Activated CD8-positive, alpha-beta memory T cell treated with anti-CD3 and anti-CD28 coated beads, Interleukin-2, amount 10 ng/mL, durations not matched to agents 7 days and 5 days (primary cell): ENCODE data around the gene RAVER2. TPM values are rescaled to one million over a fixed set of nuclear protein-coding genes. Genes with fewer than 3 reads are reported as not detected.
A peak's percentile ranks its signal among the peaks of the same experiment; 100 is the strongest.

Source experiments
- ATAC-seq: fragments of 150-1000 bp; cut with Tn5 transposase; one replicate; pipeline ENCODE4 v1.10.0; 2021; ENCODE audit warnings: moderate library complexity
- CTCF ChIA-PET: fragments of 350-600 bp; sonication (Branson Sonifier 250); formaldehyde crosslinking; loops from one replicate; lab custom pipeline; 2021; ENCODE audit warnings: antibody characterized with exemption; lab: Charles Lee
- DNase-seq: peaks from one replicate; pipeline ENCODE4 v3.0.0-alpha.2; 2020
- H3K27ac Mint-ChIP-seq: one replicate; pipeline ENCODE4 v1.8.0; 2021; ENCODE audit warnings: mild to moderate bottlenecking, mixed read lengths
- H3K27me3 Mint-ChIP-seq: one replicate; pipeline ENCODE4 v1.8.0; 2021; ENCODE audit warnings: mixed read lengths
- H3K36me3 Mint-ChIP-seq: one replicate; pipeline ENCODE4 v1.8.0; 2021; ENCODE audit warnings: mild to moderate bottlenecking, mixed read lengths
- H3K4me1 Mint-ChIP-seq: one replicate; pipeline ENCODE4 v1.8.0; 2021; ENCODE audit warnings: mixed read lengths
- H3K4me3 Mint-ChIP-seq: one replicate; pipeline ENCODE4 v1.8.0; 2021; ENCODE audit warnings: mild to moderate bottlenecking, moderate library complexity, mixed read lengths
- H3K9me3 Mint-ChIP-seq: one replicate; pipeline ENCODE4 v1.8.0; 2022; ENCODE audit warnings: low read depth, mixed read lengths
- total RNA-seq, 2 experiments: library from RNA; stranded (reverse); gene quantifications; one replicate each; pipeline ENCODE4 v1.2.3, GENCODE V29; 2021

Gene RAVER2
- total RNA-seq, 2 experiments from 2014 or later: 5.7 to 8.8 TPM

DNA sequence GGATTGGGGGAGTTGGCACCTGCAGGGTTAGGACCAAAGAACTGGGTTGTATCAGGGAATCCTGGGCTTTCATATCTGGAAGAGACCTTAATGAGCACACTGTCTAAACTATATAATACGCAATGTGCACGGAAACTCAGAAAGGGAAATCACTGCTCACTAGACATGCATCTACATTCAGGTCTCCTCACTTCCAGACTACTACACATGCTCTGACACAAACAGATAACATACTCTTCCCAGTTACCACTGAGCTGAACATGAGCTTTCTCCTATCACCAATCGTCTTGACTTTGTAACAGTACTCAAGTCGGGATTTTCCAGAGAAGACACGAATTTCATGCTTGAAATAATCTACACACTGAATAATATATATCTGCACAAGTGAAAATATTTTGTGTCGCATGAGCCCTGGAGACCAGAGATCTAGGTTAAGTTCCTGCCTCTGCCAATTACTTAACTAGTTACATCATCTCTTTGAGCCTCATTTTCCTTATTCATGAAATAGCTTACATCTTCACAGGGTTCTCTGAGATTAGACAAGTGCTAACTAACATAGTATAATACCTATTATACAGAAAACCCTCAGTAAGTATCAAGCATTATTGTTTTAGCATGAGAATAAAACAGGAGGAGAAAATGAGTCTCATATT, 120.4 kb downstream of the RAVER2 start:
- no peak for DNase-seq
- CTCF ChIA-PET: no interaction called here
- H3K4me3 Mint-ChIP-seq: no peak overlapping the region
- peak overlapping the region; percentile 82 for H3K27ac Mint-ChIP-seq
- no peaks in the 10 kb centered on the region for H3K9me3 Mint-ChIP-seq
- peaks cover 46% of the 10 kb centered on the region for H3K36me3 Mint-ChIP-seq
- H3K27me3 Mint-ChIP-seq: no peaks in the 10 kb centered on the region
- H3K4me1 Mint-ChIP-seq: peaks cover 23% of the 10 kb centered on the region
- ATAC-seq: no peak

DNA sequence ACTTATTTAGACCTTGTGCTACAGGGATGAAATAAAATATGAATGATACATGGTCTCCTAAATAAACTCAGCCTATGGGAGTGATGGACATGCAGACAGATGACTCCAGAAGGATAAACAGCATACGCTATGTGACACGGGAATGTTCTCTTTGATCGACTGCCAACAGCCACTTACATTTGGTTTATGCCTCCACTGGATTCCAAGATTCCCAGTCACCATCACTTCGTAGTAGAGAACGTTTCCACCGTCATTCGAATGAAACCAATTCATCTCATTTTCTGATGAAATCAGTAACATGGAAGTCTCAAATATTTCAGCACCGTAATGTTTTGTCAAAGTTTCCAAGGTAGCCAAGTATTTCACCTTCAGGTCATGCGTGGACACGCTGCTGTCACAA, 121.8 kb downstream of the RAVER2 start:
- DNase-seq: no peak
- H3K36me3 Mint-ChIP-seq: peaks cover 43% of the 10 kb centered on the region
- H3K27ac Mint-ChIP-seq: no peak overlapping the region
- no peaks in the 10 kb centered on the region for H3K9me3 Mint-ChIP-seq
- no peaks in the 10 kb centered on the region for H3K27me3 Mint-ChIP-seq
- H3K4me3 Mint-ChIP-seq: no peak overlapping the region
- H3K4me1 Mint-ChIP-seq: peaks cover 21% of the 10 kb centered on the region
- no peak for ATAC-seq
- CTCF ChIA-PET: interaction anchor here (1.3 kb wide), 1 partner anchor 95 kb away, joined by 3 read pairs; no protein-coding TSS in a partner anchor

DNA sequence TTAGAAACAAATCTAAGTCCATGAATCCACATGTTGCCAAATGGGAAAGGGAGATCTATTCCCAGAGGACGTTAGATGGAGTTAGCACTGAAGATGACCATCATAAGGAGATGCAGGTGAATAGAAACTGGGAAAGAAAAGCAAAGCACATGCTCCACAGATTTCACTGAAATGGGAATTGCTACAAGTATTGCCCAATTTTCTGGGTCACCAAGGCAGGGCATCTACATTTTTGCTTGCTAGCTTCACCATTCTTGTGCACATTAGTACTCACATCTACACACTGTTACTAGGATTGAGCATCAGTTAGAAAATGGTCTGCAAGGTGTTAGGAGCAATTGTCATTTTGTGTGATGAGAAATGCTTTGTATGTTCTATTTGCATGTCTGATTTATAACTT, 122.4 kb downstream of the RAVER2 start:
- no peak for ATAC-seq

DNA sequence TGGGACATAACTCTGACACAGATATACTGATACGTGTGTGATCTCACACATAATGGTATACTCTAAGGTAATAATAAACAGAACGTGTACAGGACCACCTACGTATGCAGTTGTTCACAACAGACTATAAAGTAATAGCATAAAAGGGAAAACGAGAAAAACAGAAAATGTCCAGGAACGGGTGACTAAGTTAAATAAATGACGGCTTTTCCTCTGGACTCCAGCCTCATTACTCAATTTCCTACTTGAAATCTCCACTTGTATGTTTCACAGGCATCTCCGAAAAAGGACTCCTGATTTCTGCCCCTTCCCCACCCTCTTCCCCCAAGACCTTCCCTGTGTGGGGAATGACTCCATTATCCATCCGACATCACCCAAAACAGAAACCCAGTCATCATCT, 126.4 kb downstream of the RAVER2 start:
- Mint-ChIP-seq H3K4me3 (no peak overlapping the region), H3K9me3 (no peaks in the 10 kb centered on the region), H3K27ac (no peak overlapping the region), H3K27me3 (no peaks in the 10 kb centered on the region), H3K36me3 (peaks cover 51% of the 10 kb centered on the region), H3K4me1 (peaks cover 7% of the 10 kb centered on the region)
- CTCF ChIA-PET: no interaction called here
- DNase-seq (no peak), ATAC-seq (no peak)

More for the DNA sequence above, 122.4 kb downstream of the RAVER2 start:
- Mint-ChIP-seq H3K27ac (no peak overlapping the region), H3K4me1 (peaks cover 21% of the 10 kb centered on the region), H3K9me3 (no peaks in the 10 kb centered on the region), H3K4me3 (no peak overlapping the region), H3K36me3 (peaks cover 49% of the 10 kb centered on the region), H3K27me3 (no peaks in the 10 kb centered on the region)
- DNase-seq: no peak
- CTCF ChIA-PET: interaction anchor here (1.3 kb wide), 1 partner anchor 94 kb away, joined by 3 read pairs; no protein-coding TSS in a partner anchor

DNA sequence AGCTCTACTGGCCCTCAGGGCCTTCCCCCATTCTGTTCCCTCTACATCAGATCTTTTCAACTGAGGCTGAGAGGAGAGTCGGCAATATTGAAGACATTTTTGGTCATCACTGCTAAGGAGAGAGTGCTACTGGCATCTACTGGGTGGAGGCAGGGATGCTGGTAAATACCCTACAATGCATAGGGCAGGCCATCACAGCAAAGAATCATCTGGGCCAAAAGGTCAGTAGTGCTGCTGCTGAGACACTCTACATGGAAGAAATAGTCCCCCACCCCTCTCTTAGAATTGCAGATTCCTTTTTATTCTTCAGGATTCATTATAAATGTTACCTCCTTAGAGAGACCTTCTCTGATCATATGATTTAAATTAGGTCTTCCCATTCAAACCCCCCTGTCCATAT, 127.2 kb downstream of the RAVER2 start:
- H3K36me3 Mint-ChIP-seq: peaks cover 49% of the 10 kb centered on the region
- H3K4me1 Mint-ChIP-seq: peaks cover 13% of the 10 kb centered on the region
- H3K27ac Mint-ChIP-seq: no peak overlapping the region
- no peak for DNase-seq
- H3K4me3 Mint-ChIP-seq: no peak overlapping the region
- CTCF ChIA-PET: no interaction called here
- ATAC-seq: no peak
- H3K27me3 Mint-ChIP-seq: no peaks in the 10 kb centered on the region
- no peaks in the 10 kb centered on the region for H3K9me3 Mint-ChIP-seq

DNA sequence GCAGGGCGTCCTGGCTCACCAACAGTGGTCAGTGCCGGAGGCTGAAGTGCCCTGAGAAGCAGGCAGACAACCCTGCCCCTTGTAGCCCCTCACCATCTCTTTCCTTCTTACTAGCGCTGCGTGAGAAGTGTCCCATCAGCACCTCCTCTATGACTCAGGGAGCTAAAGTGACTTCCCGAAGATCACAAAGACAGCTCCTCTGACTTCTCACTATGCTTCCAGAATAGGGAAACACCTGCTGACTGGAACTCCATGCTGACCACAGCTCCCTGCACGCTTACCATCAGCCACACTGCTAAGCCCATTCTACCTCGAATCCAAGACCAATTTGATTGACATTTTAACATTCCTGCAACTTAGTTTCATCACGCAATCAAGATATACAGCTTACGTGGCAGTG, 128.7 kb downstream of the RAVER2 start:
- Mint-ChIP-seq H3K4me3 (no peak overlapping the region), H3K36me3 (peaks cover 53% of the 10 kb centered on the region), H3K9me3 (no peaks in the 10 kb centered on the region), H3K27me3 (no peaks in the 10 kb centered on the region), H3K27ac (no peak overlapping the region), H3K4me1 (peaks cover 24% of the 10 kb centered on the region)
- ATAC-seq (no peak), DNase-seq (no peak)
- CTCF ChIA-PET: interaction anchor here (0.6 to 0.9 kb wide), 2 partner anchors 9 to 144 kb away, joined by 3 read pairs; no protein-coding TSS in a partner anchor

DNA sequence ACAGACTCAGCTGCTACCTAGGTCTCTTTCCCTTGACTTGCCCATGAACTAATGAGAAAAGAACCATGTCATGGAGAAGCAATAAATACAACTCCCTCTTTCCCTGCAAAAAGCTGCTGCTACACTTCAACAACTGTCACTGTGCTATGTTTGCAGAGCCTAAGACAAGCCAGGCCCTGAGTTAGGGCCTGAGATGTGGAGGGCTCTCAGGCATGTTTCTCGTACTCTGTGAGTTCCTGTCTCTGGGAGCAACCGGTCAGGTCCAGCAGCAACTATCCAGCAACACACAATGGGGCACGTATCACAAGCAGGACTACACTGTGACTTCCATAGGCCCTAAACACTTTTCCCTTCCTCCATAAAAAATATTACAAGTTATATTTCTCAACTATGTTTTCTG, 129.8 kb downstream of the RAVER2 start:
- CTCF ChIA-PET: no interaction called here
- ATAC-seq: no peak
- Mint-ChIP-seq H3K27me3 (no peaks in the 10 kb centered on the region), H3K4me1 (peaks cover 24% of the 10 kb centered on the region), H3K27ac (no peak overlapping the region), H3K9me3 (no peaks in the 10 kb centered on the region), H3K36me3 (peaks cover 52% of the 10 kb centered on the region), H3K4me3 (no peak overlapping the region)
- no peak for DNase-seq

DNA sequence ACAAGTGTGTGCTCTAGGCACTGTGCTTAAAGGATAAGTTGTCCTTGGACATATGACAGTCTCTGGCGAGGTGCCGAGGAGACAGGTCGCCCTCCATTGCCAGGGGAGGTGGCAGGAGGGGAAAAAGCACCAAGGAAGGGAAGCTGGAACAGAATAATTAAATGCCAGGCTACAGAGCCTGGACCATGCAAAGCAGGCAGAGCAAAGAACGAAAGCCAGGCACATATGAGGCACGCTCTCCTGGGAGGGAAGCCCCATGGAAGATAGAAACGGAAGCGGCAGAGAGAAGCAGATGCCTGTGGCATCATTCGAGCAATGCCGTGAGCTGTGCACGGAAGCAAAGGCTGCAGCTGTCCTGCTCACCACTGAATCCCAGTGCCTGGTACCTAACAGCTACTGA, 130.2 kb downstream of the RAVER2 start:
- H3K27ac Mint-ChIP-seq: no peak overlapping the region
- H3K4me3 Mint-ChIP-seq: no peak overlapping the region
- CTCF ChIA-PET: no interaction called here
- no peaks in the 10 kb centered on the region for H3K27me3 Mint-ChIP-seq
- peaks cover 52% of the 10 kb centered on the region for H3K36me3 Mint-ChIP-seq
- DNase-seq (no peak), ATAC-seq (no peak)
- H3K4me1 Mint-ChIP-seq: peaks cover 24% of the 10 kb centered on the region
- no peaks in the 10 kb centered on the region for H3K9me3 Mint-ChIP-seq

DNA sequence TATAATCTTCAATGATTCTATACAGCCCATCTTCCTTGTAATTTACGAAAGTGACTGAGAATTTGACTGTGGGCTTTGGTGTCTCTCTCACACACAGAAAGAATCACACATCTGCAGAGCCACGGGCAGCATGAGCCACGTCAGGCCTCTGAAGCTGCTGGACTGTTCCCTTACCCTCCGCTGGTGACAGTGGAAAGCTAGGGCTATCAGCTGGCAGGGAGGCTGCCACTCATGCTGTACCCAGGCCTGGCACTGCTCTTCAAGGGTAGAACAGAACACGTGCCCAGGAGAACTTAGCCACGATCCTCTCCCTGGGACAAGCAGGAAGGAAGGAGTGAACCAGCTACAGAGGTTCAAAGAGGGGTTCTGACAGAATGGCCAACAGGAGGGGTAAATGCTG, 130.7 kb downstream of the RAVER2 start:
- no peak for DNase-seq
- no peak overlapping the region for H3K27ac Mint-ChIP-seq
- H3K4me1 Mint-ChIP-seq: peaks cover 24% of the 10 kb centered on the region
- CTCF ChIA-PET: interaction anchor here (0.6 kb wide), 1 partner anchor 188 kb away, joined by 4 read pairs; no protein-coding TSS in a partner anchor
- no peaks in the 10 kb centered on the region for H3K9me3 Mint-ChIP-seq
- no peak overlapping the region for H3K4me3 Mint-ChIP-seq
- H3K27me3 Mint-ChIP-seq: no peaks in the 10 kb centered on the region
- no peak for ATAC-seq
- peaks cover 50% of the 10 kb centered on the region for H3K36me3 Mint-ChIP-seq

DNA sequence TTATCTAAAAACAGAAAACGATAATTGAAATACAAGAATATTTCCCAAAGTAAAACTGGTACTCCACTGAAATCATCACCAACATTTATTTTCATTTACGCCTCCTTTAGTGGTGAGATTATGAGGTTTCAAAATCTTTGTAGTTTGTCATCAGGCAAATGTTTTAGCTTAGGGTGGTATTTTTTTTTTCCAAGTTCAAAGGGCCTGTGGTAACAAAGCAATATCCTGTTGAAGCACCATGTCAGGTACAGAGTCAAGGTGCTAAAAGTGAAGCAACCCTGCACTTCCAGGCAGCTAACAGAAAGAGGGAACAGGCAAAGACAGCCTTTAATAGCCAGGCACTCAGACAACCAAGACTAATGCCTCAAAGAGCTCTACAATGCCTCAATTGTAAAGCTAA, 132.3 kb downstream of the RAVER2 start:
- no peak for DNase-seq
- Mint-ChIP-seq H3K4me3 (no peak overlapping the region), H3K27ac (peak overlapping the region; percentile 65), H3K36me3 (peaks cover 47% of the 10 kb centered on the region), H3K9me3 (no peaks in the 10 kb centered on the region), H3K4me1 (peaks cover 33% of the 10 kb centered on the region), H3K27me3 (no peaks in the 10 kb centered on the region)
- CTCF ChIA-PET: interaction anchor here (1.4 kb wide), 2 partner anchors 16 to 70 kb away, joined by 3 to 6 read pairs; no protein-coding TSS in a partner anchor
- ATAC-seq: peak; percentile 65

DNA sequence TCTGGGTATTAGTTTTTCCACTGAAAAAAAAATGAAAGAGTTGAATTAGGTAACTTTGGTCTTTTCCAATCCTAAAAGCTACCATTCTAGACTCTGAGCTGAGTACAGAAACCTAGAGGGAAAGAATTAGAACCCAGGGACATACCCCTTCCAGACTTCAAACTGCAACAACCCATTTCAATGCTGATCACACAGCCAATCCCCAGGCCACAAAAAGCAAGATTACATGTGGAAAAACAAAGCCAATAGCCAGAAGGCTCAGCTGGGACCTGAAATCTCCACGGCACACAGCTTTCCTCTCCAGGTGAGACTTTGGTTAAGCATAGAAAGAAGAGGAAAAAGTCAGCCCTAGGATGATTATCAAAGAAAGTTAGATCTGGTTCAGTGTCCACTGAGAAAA, 132.7 kb downstream of the RAVER2 start:
- Mint-ChIP-seq H3K27ac (peak overlapping the region; percentile 41), H3K9me3 (no peaks in the 10 kb centered on the region), H3K36me3 (peaks cover 45% of the 10 kb centered on the region), H3K27me3 (no peaks in the 10 kb centered on the region), H3K4me1 (peaks cover 36% of the 10 kb centered on the region), H3K4me3 (no peak overlapping the region)
- CTCF ChIA-PET: interaction anchor here (1.4 kb wide), 2 partner anchors 16 to 70 kb away, joined by 3 to 6 read pairs; no protein-coding TSS in a partner anchor
- ATAC-seq: no peak
- no peak for DNase-seq

DNA sequence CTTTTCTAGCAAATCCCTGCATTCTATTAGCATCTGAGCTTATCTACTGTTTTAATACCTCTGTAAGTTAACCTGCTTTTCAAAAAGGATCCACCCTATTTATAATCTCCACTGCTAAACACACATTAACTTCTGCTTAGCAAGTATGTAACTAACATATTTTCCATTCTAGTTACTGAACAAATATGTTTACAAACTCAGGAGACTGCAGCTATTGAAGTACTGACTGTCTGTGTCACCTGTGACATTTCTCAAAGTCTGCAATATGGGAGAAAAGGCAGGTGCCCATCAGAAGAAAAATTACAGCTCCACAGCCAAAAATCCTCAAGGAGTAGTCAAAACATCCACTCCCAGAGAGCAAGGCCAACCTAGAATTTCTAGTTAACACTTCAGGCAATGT, 133.2 kb downstream of the RAVER2 start:
- no peak overlapping the region for H3K27ac Mint-ChIP-seq
- ATAC-seq (no peak), DNase-seq (no peak)
- H3K4me3 Mint-ChIP-seq: no peak overlapping the region
- no peaks in the 10 kb centered on the region for H3K9me3 Mint-ChIP-seq
- peaks cover 48% of the 10 kb centered on the region for H3K36me3 Mint-ChIP-seq
- H3K4me1 Mint-ChIP-seq: peaks cover 39% of the 10 kb centered on the region
- CTCF ChIA-PET: interaction anchor here (1.4 kb wide), 1 partner anchor 15 kb away, joined by 6 read pairs; no protein-coding TSS in a partner anchor
- no peaks in the 10 kb centered on the region for H3K27me3 Mint-ChIP-seq

DNA sequence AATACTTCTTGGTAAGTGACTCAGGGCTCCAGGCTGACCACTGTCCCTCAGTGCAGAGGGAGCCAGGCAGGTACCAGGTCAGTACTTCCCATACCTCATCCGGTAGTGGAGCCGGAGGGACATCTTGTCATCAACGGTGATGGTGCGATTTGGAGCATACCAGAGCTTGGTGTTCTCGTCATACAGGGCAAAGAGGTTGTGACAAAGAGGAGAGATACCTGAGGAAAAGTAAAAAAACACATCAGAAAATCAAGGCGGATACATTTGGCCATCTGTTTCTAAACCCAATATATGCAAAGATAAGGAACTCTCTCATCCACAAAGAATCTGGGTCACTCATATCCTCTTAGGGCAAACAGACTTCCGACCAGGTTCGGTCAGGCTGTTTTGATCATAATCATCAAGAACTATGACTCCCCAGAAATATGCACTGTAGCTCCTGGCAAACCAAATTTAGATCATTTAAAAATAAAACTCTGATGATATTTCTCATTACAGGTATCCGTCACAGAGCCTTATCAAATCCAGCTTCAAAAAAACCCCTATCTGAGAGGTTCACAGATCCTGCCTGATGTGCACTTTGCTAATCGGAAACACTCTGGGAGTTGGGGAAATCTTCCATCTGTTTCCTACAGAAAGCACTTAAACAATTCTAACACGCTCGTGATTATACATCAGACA, 134.2 kb downstream of the RAVER2 start:
- peaks cover 39% of the 10 kb centered on the region for H3K4me1 Mint-ChIP-seq
- no peaks in the 10 kb centered on the region for H3K27me3 Mint-ChIP-seq
- H3K36me3 Mint-ChIP-seq: peaks cover 47% of the 10 kb centered on the region
- ATAC-seq (no peak), DNase-seq (no peak)
- CTCF ChIA-PET: no interaction called here
- H3K27ac Mint-ChIP-seq: no peak overlapping the region
- no peaks in the 10 kb centered on the region for H3K9me3 Mint-ChIP-seq
- no peak overlapping the region for H3K4me3 Mint-ChIP-seq

DNA sequence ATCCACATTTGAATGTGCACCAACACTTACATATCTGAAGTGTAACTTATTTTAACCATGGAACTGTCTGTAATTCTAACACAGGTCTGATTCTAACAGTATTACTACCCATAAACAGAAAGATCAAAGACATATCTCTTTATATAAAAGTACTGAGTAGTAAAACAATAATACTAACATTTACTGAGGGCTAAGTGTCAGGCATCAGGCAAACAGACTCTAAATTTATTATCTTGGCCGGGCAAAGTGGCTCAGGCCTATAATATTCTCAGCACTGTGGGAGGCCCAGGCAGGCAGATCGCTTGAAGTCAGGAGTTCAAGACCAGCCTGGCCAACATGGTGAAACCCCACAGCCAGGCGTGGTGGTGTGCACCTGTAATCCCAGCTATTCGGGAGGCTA, 135.6 kb downstream of the RAVER2 start:
- no peak overlapping the region for H3K27ac Mint-ChIP-seq
- CTCF ChIA-PET: no interaction called here
- DNase-seq (no peak), ATAC-seq (no peak)
- H3K36me3 Mint-ChIP-seq: peaks cover 47% of the 10 kb centered on the region
- H3K27me3 Mint-ChIP-seq: no peaks in the 10 kb centered on the region
- H3K9me3 Mint-ChIP-seq: no peaks in the 10 kb centered on the region
- H3K4me3 Mint-ChIP-seq: no peak overlapping the region
- peaks cover 41% of the 10 kb centered on the region for H3K4me1 Mint-ChIP-seq
